ENCODE results near the gene RUNX1. TPM values are rescaled to one million over a fixed set of nuclear protein-coding genes. Genes with fewer than 3 reads are reported as not detected.

Gene RUNX1
- total RNA-seq, 4 donors from 2014 or later, result 2.9 to 18.7 (median 7.7) TPM

DNA sequence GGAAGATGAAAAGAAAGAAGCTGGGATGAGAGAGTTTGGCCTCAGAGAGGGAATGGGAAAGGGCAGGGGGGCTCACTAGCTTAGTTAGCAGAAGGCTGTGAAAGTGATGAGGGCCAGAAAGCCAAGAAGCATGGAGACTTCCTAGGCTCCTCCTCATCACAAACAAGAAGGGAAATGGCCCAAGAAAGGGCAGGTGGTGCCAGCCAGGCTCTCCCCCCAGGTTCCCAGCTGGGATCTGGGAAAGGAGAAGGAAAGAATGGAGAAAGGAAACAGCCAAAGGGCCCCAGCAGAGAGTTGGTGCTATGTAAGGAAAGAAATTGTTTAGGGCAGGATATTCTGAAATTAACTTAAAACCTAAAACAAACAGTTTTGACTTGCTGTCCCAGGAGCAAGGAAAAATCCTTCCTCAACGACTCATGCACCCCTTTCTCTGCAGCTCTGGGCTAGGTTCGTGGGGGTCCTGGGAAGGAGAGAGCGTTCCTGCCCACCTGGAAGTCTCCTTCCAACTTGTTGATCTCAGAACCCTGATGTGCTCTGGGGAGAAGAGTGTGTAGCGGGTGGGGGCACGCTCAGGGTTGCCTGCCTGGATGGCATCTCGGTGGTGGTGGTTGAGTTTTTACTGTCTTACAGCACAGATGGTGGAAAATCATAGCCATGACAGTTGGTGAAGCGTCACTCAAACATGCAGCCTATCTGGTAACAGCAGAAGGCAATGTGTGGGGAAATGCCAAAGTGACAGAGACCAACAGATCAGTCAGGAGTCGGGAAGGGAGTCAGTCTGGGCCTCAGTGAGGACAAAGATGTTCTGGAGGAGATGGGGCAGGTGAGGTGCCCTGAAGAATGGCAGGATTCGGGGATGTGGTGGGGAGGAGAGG lies 233.0 kb downstream of the RUNX1 start:
- H3K27ac ChIP-seq, result no peak overlapping the region
- DNase-seq, result no peak

DNA sequence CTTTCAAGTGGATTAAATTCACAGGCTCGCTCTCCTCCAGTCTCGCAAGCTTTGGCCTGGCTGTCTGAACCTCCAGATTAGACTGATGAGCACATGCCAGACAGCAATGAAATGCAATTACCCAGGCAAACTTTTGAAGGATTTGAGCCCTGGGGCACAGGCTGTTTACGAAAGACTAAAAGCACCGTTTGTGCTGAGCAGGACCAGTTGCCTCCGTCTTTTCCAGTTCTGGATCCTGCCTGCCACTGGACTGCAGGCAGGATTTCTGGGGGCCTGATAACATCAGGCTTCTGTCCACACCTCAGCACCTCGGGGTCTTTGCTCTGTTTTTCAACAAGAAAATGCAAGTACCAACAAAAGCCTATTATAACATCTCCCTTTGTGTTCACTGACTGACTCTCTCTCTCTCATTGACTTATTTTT lies 234.6 kb downstream of the RUNX1 start:
- no peaks in the 10 kb centered on the region for H3K27me3 ChIP-seq
- no peak overlapping the region for H3K4me3 ChIP-seq (replicated peaks in 1 of 3)
- no peaks in the 10 kb centered on the region for H3K9me3 ChIP-seq
- no peak for DNase-seq
- H3K27ac ChIP-seq, result no peak overlapping the region
- H3K4me1 ChIP-seq, result peaks cover 0 to 9% of the 10 kb centered on the region in 2 donors
- intact Hi-C loops (cut with DNase I), result no loop called here
- TF ChIP-seq, protein P1, sequence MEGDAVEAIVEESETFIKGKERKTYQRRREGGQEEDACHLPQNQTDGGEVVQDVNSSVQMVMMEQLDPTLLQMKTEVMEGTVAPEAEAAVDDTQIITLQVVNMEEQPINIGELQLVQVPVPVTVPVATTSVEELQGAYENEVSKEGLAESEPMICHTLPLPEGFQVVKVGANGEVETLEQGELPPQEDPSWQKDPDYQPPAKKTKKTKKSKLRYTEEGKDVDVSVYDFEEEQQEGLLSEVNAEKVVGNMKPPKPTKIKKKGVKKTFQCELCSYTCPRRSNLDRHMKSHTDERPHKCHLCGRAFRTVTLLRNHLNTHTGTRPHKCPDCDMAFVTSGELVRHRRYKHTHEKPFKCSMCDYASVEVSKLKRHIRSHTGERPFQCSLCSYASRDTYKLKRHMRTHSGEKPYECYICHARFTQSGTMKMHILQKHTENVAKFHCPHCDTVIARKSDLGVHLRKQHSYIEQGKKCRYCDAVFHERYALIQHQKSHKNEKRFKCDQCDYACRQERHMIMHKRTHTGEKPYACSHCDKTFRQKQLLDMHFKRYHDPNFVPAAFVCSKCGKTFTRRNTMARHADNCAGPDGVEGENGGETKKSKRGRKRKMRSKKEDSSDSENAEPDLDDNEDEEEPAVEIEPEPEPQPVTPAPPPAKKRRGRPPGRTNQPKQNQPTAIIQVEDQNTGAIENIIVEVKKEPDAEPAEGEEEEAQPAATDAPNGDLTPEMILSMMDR (IDR thresholded peaks at IDR 0.05), result no peak
- no peak for TF ChIP-seq POLR2A (IDR thresholded peaks at IDR 0.05)
- no peaks in the 10 kb centered on the region for H3K36me3 ChIP-seq
- WGBS, 2 donors, result 80 to 84% methylated on average over 6 of the region's 6 CpGs

More for the DNA sequence above, 233.0 kb downstream of the RUNX1 start:
- Histone ChIP-seq H3K4me3 (replicated peaks in 1 of 3) (no peak overlapping the region), H3K4me1 (peaks cover 0 to 9% of the 10 kb centered on the region in 2 donors), H3K36me3 (no peaks in the 10 kb centered on the region), H3K9me3 (no peaks in the 10 kb centered on the region), H3K27me3 (no peaks in the 10 kb centered on the region)
- intact Hi-C loops (cut with DNase I), result no loop called here
- 92 to 95% methylated on average over 9 of the region's 9 CpGs for WGBS, 2 donors
- no peak for TF ChIP-seq POLR2A (IDR thresholded peaks at IDR 0.05)
- TF ChIP-seq, protein P1 (IDR thresholded peaks at IDR 0.05), result no peak

DNA sequence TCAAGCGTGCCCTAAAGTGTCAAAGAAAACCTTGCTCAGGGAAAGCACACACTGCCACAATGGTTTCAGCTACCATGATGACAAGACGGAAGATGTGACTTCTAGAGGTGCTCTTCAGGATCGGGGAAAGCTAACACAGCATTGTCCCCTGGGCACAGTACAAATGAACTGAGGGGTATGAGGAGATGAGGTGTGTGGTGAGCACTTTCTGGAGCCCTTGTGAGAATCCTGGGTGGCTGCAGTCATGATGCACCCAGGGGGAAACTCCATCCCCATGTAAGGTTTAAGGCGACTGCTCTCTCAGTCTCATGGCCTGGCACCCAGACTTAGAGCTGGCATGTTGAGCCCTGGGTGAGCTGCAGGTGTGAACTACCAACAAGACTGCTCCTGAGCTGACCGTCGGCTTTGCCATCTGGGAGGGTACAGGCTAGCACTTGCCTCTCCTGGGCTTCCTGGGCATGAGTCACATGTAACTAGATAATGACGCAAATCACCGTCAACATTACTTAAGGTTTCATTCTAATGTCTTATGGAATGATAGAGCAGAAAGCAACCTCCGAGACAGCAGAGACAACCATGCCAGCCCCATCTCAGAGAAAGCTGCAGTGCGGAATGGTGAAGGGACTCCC lies 235.7 kb downstream of the RUNX1 start:
- no peak overlapping the region for H3K27ac ChIP-seq

DNA sequence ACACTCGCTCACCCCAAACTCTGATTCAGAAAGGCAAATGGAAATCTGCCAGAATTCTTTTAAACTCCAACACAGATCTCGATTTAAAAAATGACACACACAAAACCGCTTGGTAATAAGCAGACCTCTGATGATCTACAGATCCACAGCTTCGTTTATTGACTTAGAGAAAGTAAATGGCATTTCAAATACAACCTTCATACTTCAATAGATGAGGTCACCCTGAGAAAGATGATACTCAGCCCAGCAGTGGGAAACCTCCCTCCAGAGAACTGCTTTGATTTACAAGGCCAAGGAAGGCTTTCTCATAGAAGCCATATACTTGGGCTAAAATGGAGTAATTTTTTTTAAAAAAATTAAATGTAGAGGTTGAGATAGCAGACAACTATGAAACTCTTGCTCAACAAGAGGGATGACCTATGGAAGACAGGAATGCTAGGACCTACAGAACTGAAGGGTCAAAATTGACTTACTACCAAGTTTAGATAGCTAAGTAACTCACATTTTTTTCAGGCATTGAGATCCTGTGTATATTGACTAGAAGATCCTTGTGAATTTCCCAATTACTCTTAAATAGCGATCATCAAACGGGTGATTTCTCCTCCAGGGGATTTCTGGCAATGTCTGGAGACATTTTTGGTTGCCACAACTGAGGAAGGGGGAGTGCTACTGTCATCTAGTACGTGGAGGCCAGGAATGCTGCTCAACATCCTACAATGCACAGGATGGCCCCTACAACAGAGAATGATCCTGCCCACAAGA lies 236.4 kb downstream of the RUNX1 start:
- no peaks in the 10 kb centered on the region for H3K9me3 ChIP-seq
- H3K4me1 ChIP-seq, result peaks cover 0 to 14% of the 10 kb centered on the region in 2 donors
- TF ChIP-seq, protein P1 (IDR thresholded peaks at IDR 0.05), result no peak
- TF ChIP-seq POLR2A (IDR thresholded peaks at IDR 0.05), result no peak
- 82 to 83% methylated on average over 7 of the region's 7 CpGs for WGBS, 2 donors
- no peak for DNase-seq
- intact Hi-C loops (cut with DNase I), result no loop called here
- H3K36me3 ChIP-seq, result no peaks in the 10 kb centered on the region
- H3K27ac ChIP-seq, result no peak overlapping the region
- no peaks in the 10 kb centered on the region for H3K27me3 ChIP-seq
- no peak overlapping the region for H3K4me3 ChIP-seq (replicated peaks in 1 of 3)

More for the DNA sequence above, 235.7 kb downstream of the RUNX1 start:
- Histone ChIP-seq H3K4me1 (peaks cover 0 to 9% of the 10 kb centered on the region in 2 donors), H3K36me3 (no peaks in the 10 kb centered on the region), H3K4me3 (replicated peaks in 1 of 3) (no peak overlapping the region), H3K27me3 (no peaks in the 10 kb centered on the region), H3K9me3 (no peaks in the 10 kb centered on the region)
- intact Hi-C loops (cut with DNase I), result no loop called here
- 94 to 98% methylated on average over 10 of the region's 10 CpGs for WGBS, 2 donors
- no peak for TF ChIP-seq POLR2A (IDR thresholded peaks at IDR 0.05)
- TF ChIP-seq, protein P1 (IDR thresholded peaks at IDR 0.05), result no peak
- DNase-seq, result no peak
